Trophoblast cell (in vitro differentiated cells and primary cell): ENCODE results near the gene MDK.

Experiments
- DNase-seq, 2 donors: peaks; one replicate each; pipeline ENCODE4 v3.0.0-alpha.2; 2016
- H2AFZ ChIP-seq: 2 replicates; pipeline ENCODE4 v1.6.1; 2013; ENCODE audit warnings: low read length, moderate library complexity, mild to moderate bottlenecking; ENCODE audit not compliant: insufficient read depth, poor library complexity
- H2AK5ac ChIP-seq: 2 replicates; pipeline ENCODE4 v1.6.1; 2013; ENCODE audit warnings: mild to moderate bottlenecking, low read length
- H2BK120ac ChIP-seq: 2 replicates; pipeline ENCODE4 v1.6.1; 2013; ENCODE audit warnings: low read length, mild to moderate bottlenecking, moderate library complexity; ENCODE audit not compliant: insufficient read depth, poor library complexity
- H2BK12ac ChIP-seq: 2 replicates; pipeline ENCODE4 v1.6.1; 2013; ENCODE audit warnings: mild to moderate bottlenecking, low read length, moderate library complexity
- H2BK5ac ChIP-seq: 2 replicates; pipeline ENCODE4 v1.6.1; 2013; ENCODE audit warnings: low read length, low read depth, moderate library complexity, mild to moderate bottlenecking; ENCODE audit not compliant: poor library complexity
- H3K14ac ChIP-seq: 2 replicates; pipeline ENCODE4 v1.6.1; 2013; ENCODE audit warnings: mild to moderate bottlenecking, low read length
- H3K18ac ChIP-seq: 2 replicates; pipeline ENCODE4 v1.6.1; 2013; ENCODE audit warnings: mild to moderate bottlenecking, low read length
- H3K23ac ChIP-seq: 2 replicates; pipeline ENCODE4 v1.6.1; 2013; ENCODE audit warnings: low read length
- H3K27ac ChIP-seq: 2 replicates; pipeline ENCODE4 v1.5.1; 2013; ENCODE audit warnings: low read depth, mild to moderate bottlenecking, inconsistent platforms, low read length, moderate library complexity
- H3K27me3 ChIP-seq: 2 replicates; pipeline ENCODE4 v1.6.1; 2013; ENCODE audit warnings: inconsistent platforms, mild to moderate bottlenecking, low read length, moderate library complexity; ENCODE audit not compliant: insufficient read depth
- H3K36me3 ChIP-seq, 2 experiments: 1 replicate in 1 of 2; 2 replicates in 1 of 2; pipeline ENCODE4 v1.6.1; 2013; ENCODE audit warnings: low read length in 2 of 2, mild to moderate bottlenecking in 2 of 2, moderate library complexity in 1 of 2; ENCODE audit not compliant: insufficient read depth in 2 of 2, control insufficient read depth in 1 of 2
- H3K4ac ChIP-seq: 2 replicates; pipeline ENCODE4 v1.6.1; 2013; ENCODE audit warnings: low read depth, mild to moderate bottlenecking, low read length, moderate library complexity
- H3K4me1 ChIP-seq, 2 experiments: 1 replicate in 1 of 2; 2 replicates in 1 of 2; pipeline ENCODE4 v1.6.1; 2013; ENCODE audit warnings: low read length in 2 of 2, mild to moderate bottlenecking in 2 of 2, moderate library complexity in 1 of 2; ENCODE audit not compliant: insufficient read depth in 2 of 2, control insufficient read depth in 1 of 2
- H3K4me2 ChIP-seq: 2 replicates; pipeline ENCODE4 v1.6.1; 2013; ENCODE audit warnings: inconsistent platforms, mild to moderate bottlenecking, low read length, moderate library complexity
- H3K4me3 ChIP-seq: 2 replicates; pipeline ENCODE4 v1.5.1; 2013; ENCODE audit warnings: mild to moderate bottlenecking, low read depth, low read length, inconsistent platforms
- H3K79me1 ChIP-seq: one replicate; pipeline ENCODE4 v1.6.1; 2013; ENCODE audit warnings: low read length
- H3K79me2 ChIP-seq: 2 replicates; pipeline ENCODE4 v1.6.1; 2013; ENCODE audit warnings: low read length, mild to moderate bottlenecking; ENCODE audit not compliant: control insufficient read depth, insufficient read depth, poor library complexity
- H3K9ac ChIP-seq: 2 replicates; pipeline ENCODE4 v1.6.1; 2013; ENCODE audit warnings: mild to moderate bottlenecking, low read length
- H3K9me3 ChIP-seq: 2 replicates; pipeline ENCODE4 v1.6.1; 2013; ENCODE audit warnings: low read depth, mild to moderate bottlenecking, control low read depth, inconsistent platforms, low read length; ENCODE audit not compliant: insufficient read depth
- H4K12ac ChIP-seq: 2 replicates; pipeline ENCODE4 v1.6.1; 2013; ENCODE audit warnings: low read depth, mild to moderate bottlenecking, low read length, moderate library complexity
- H4K8ac ChIP-seq: 2 replicates; pipeline ENCODE4 v1.6.1; 2013; ENCODE audit warnings: low read depth, mild to moderate bottlenecking, low read length, moderate library complexity
- H4K91ac ChIP-seq: one replicate; pipeline ENCODE4 v1.6.1; 2013; ENCODE audit warnings: low read depth, mild to moderate bottlenecking, low read length, moderate library complexity
- WGBS: extraction: QIAGEN DNeasy Blood & Tissue Kit; methylation state at CpG from one replicate; pipeline ENCODE4 v1.1.7; 2013; ENCODE audit warnings: missing lambda C conversion rate; ENCODE audit not compliant: insufficient read length, insufficient coverage; ENCODE audit errors: extremely low coverage; 5-methylcytosine and 5-hydroxymethylcytosine counted together

MDK gene

GRCh38 chr11:46385169-46386004 is 3.9 kb downstream of the MDK start:
- Histone ChIP-seq H3K23ac (no peak overlapping the region), H3K4me2 (no peak overlapping the region), H3K4ac (no peak overlapping the region), H2AK5ac (no peak overlapping the region), H4K12ac (no peak overlapping the region), H3K4me1 (peaks cover 22 to 23% of the 10 kb centered on the region in 2 experiments), H3K79me2 (peaks cover 13% of the 10 kb centered on the region), H3K27me3 (peaks cover 13% of the 10 kb centered on the region), H3K9me3 (peaks cover 4% of the 10 kb centered on the region), H3K27ac (no peak overlapping the region), H3K36me3 (peaks cover 13 to 16% of the 10 kb centered on the region in 2 experiments), H3K9ac (no peak overlapping the region), H3K79me1 (peaks cover 19% of the 10 kb centered on the region), H2BK5ac (no peak overlapping the region), H3K18ac (no peak overlapping the region), H2AFZ (no peak overlapping the region), H2BK12ac (no peak overlapping the region), H4K8ac (no peak overlapping the region), H4K91ac (no peak overlapping the region), H3K14ac (no peak overlapping the region), H2BK120ac (no peak overlapping the region), H3K4me3 (peak overlapping the region; percentile 3)
- WGBS = no CpG with 5 or more reads among the region's 47 CpGs
- DNase-seq = no peak

GRCh38 chr11:46386005-46386578 is 4.6 kb downstream of the MDK start:
- DNase-seq = no peak
- H3K23ac ChIP-seq = no peak overlapping the region
- no peak overlapping the region for H2AK5ac ChIP-seq
- no peak overlapping the region for H4K8ac ChIP-seq
- H4K91ac ChIP-seq = no peak overlapping the region
- H3K79me2 ChIP-seq = peaks cover 11% of the 10 kb centered on the region
- H3K27ac ChIP-seq = no peak overlapping the region
- H3K4me2 ChIP-seq = no peak overlapping the region
- H3K4me1 ChIP-seq = peaks cover 26 to 28% of the 10 kb centered on the region in 2 experiments
- no peak overlapping the region for H2AFZ ChIP-seq
- H3K9me3 ChIP-seq = peaks cover 4% of the 10 kb centered on the region
- H3K9ac ChIP-seq = no peak overlapping the region
- peaks cover 13 to 16% of the 10 kb centered on the region in 2 experiments for H3K36me3 ChIP-seq
- H4K12ac ChIP-seq = no peak overlapping the region
- H2BK5ac ChIP-seq = no peak overlapping the region
- H3K79me1 ChIP-seq = peaks cover 12% of the 10 kb centered on the region
- WGBS = no CpG with 5 or more reads among the region's 25 CpGs
- no peak overlapping the region for H3K4ac ChIP-seq
- H3K14ac ChIP-seq = no peak overlapping the region
- H3K4me3 ChIP-seq = no peak overlapping the region
- H2BK12ac ChIP-seq = no peak overlapping the region
- H3K27me3 ChIP-seq = peaks cover 21% of the 10 kb centered on the region
- H3K18ac ChIP-seq = no peak overlapping the region
- H2BK120ac ChIP-seq = no peak overlapping the region

- Histone ChIP-seq H2BK12ac (no peak overlapping the region), H3K4ac (no peak overlapping the region), H2BK5ac (no peak overlapping the region), H3K36me3 (peaks cover 13 to 16% of the 10 kb centered on the region in 2 experiments), H2AK5ac (no peak overlapping the region), H3K9ac (no peak overlapping the region), H3K79me2 (peaks cover 9% of the 10 kb centered on the region), H3K27me3 (peaks cover 26% of the 10 kb centered on the region), H3K23ac (no peak overlapping the region), H3K27ac (no peak overlapping the region), H4K91ac (no peak overlapping the region), H3K4me3 (no peak overlapping the region), H4K12ac (no peak overlapping the region), H4K8ac (no peak overlapping the region), H3K18ac (no peak overlapping the region), H2AFZ (no peak overlapping the region), H3K4me1 (peaks cover 26 to 28% of the 10 kb centered on the region in 2 experiments), H3K79me1 (peaks cover 9% of the 10 kb centered on the region), H3K4me2 (no peak overlapping the region), H3K9me3 (peaks cover 4% of the 10 kb centered on the region), H2BK120ac (no peak overlapping the region), H3K14ac (no peak overlapping the region)
- no CpG with 5 or more reads among the region's 4 CpGs for WGBS
- peak in 1 of 2 donors; percentile 29 for DNase-seq
Observed at GRCh38 chr11:46386674-46387073, 5.2 kb downstream of the MDK start.

- WGBS = no CpG with 5 or more reads among the region's 5 CpGs
- Histone ChIP-seq H3K9me3 (peaks cover 4% of the 10 kb centered on the region), H2AK5ac (no peak overlapping the region), H3K4me2 (no peak overlapping the region), H3K4me1 (peaks cover 30 to 32% of the 10 kb centered on the region in 2 experiments), H4K8ac (no peak overlapping the region), H2BK120ac (no peak overlapping the region), H3K23ac (no peak overlapping the region), H3K4me3 (no peak overlapping the region), H3K27ac (no peak overlapping the region), H3K14ac (no peak overlapping the region), H2BK5ac (no peak overlapping the region), H2BK12ac (no peak overlapping the region), H3K79me1 (peaks cover 1% of the 10 kb centered on the region), H4K12ac (no peak overlapping the region), H3K9ac (no peak overlapping the region), H3K79me2 (peaks cover 1% of the 10 kb centered on the region), H3K27me3 (peaks cover 29% of the 10 kb centered on the region), H2AFZ (no peak overlapping the region), H3K36me3 (peaks cover 13 to 16% of the 10 kb centered on the region in 2 experiments), H4K91ac (no peak overlapping the region), H3K18ac (no peak overlapping the region), H3K4ac (no peak overlapping the region)
- no peak for DNase-seq
Observed at GRCh38 chr11:46387456-46387855, 6.0 kb downstream of the MDK start.
